Ishikawa (cell line): ENCODE data around the gene WDR43.

Experiments used
- CEBPB ChIP-seq: IDR thresholded peaks from 2 replicates; pipeline ENCODE4 v1.6.1; 2012
- CREB1 ChIP-seq: IDR thresholded peaks from 2 replicates; pipeline ENCODE4 v1.6.1; 2012; ENCODE audit warnings: low read depth
- EGR1 ChIP-seq: IDR thresholded peaks from 2 replicates; pipeline ENCODE4 v1.6.1; 2012
- EP300 ChIP-seq: IDR thresholded peaks from 2 replicates; pipeline ENCODE4 v1.6.1; 2012; ENCODE audit warnings: borderline replicate concordance
- MAX ChIP-seq: IDR thresholded peaks from 2 replicates; pipeline ENCODE4 v1.6.1; 2012
- NFIC ChIP-seq: IDR thresholded peaks from 2 replicates; pipeline ENCODE4 v1.6.1; 2012
- RAD21 ChIP-seq: IDR thresholded peaks from 2 replicates; pipeline ENCODE4 v1.6.1; 2012; ENCODE audit warnings: low read depth
- REST ChIP-seq: IDR thresholded peaks from 2 replicates; pipeline ENCODE4 v1.6.1; 2012; ENCODE audit warnings: low read depth, mild to moderate bottlenecking
- TAF1 ChIP-seq: IDR thresholded peaks from 2 replicates; pipeline ENCODE4 v1.6.1; 2012; ENCODE audit warnings: low read depth, mild to moderate bottlenecking
- TCF12 ChIP-seq: IDR thresholded peaks from 2 replicates; pipeline ENCODE4 v1.6.1; 2012; ENCODE audit warnings: low read depth
- TEAD4 ChIP-seq: IDR thresholded peaks from 2 replicates; pipeline ENCODE4 v1.6.1; 2012
- USF1 ChIP-seq: IDR thresholded peaks from 2 replicates; pipeline ENCODE4 v1.6.1; 2012

- TF ChIP-seq USF1, result no peak
- TF ChIP-seq EP300, result no peak
- no peak for TF ChIP-seq RAD21
- no peak for TF ChIP-seq TEAD4
- TF ChIP-seq REST, result no peak
- no peak for TF ChIP-seq TAF1
- no peak for TF ChIP-seq TCF12
- no peak for TF ChIP-seq NFIC
- TF ChIP-seq CREB1, result no peak
- no peak for TF ChIP-seq MAX
- TF ChIP-seq EGR1, result no peak
- TF ChIP-seq CEBPB, result peak; percentile 13; the same call in 1 of the 2 replicates
Observed at GRCh38 chr2:28905533-28905932, 11.1 kb downstream of the WDR43 start.
